Duodenal mucosa (tissue), 2 donors: ENCODE measurements around the gene NEURL1.

Experiments
- H3K27ac ChIP-seq: one replicate; pipeline ENCODE4 v1.7.0; 2013; ENCODE audit warnings: low read depth, low read length
- H3K27me3 ChIP-seq, 2 donors: one replicate each; pipeline ENCODE4 v1.7.0; 2013; ENCODE audit warnings: low read length in 2 of 2, control low read depth in 1 of 2; ENCODE audit not compliant: insufficient read depth in 2 of 2, control insufficient read depth in 1 of 2
- H3K36me3 ChIP-seq, 2 donors: one replicate each; pipeline ENCODE4 v1.7.0; 2013; ENCODE audit warnings: low read length in 2 of 2, control low read depth in 1 of 2; ENCODE audit not compliant: insufficient read depth in 2 of 2, control insufficient read depth in 1 of 2
- H3K4me1 ChIP-seq, 2 donors: one replicate each; pipeline ENCODE4 v1.7.0; 2013; ENCODE audit warnings: low read length in 2 of 2, control low read depth in 1 of 2; ENCODE audit not compliant: insufficient read depth in 2 of 2, control insufficient read depth in 1 of 2
- H3K4me3 ChIP-seq, 2 donors: one replicate each; pipeline ENCODE4 v1.7.0; 2013; ENCODE audit warnings: low read length in 2 of 2, low read depth in 1 of 2
- H3K9ac ChIP-seq, 2 donors: one replicate each; pipeline ENCODE4 v1.7.0; 2013; ENCODE audit warnings: low read length in 2 of 2, low read depth in 1 of 2
- H3K9me3 ChIP-seq, 2 donors: one replicate each; pipeline ENCODE4 v1.7.0; 2013; ENCODE audit warnings: low read length in 2 of 2, control low read depth in 1 of 2; ENCODE audit not compliant: control insufficient read depth in 1 of 2

Gene NEURL1

GRCh38 chr10:103562383-103562782, 68.9 kb downstream of the NEURL1 start:
- Histone ChIP-seq H3K9ac (no peak overlapping the region), H3K27ac (no peak overlapping the region), H3K4me1 (peaks cover 10% of the 10 kb centered on the region in 2 donors), H3K9me3 (peaks cover 0 to 3% of the 10 kb centered on the region in 2 donors), H3K36me3 (peaks cover 0 to 3% of the 10 kb centered on the region in 2 donors), H3K27me3 (peaks cover 0 to 8% of the 10 kb centered on the region in 2 donors), H3K4me3 (no peak overlapping the region)

DNA sequence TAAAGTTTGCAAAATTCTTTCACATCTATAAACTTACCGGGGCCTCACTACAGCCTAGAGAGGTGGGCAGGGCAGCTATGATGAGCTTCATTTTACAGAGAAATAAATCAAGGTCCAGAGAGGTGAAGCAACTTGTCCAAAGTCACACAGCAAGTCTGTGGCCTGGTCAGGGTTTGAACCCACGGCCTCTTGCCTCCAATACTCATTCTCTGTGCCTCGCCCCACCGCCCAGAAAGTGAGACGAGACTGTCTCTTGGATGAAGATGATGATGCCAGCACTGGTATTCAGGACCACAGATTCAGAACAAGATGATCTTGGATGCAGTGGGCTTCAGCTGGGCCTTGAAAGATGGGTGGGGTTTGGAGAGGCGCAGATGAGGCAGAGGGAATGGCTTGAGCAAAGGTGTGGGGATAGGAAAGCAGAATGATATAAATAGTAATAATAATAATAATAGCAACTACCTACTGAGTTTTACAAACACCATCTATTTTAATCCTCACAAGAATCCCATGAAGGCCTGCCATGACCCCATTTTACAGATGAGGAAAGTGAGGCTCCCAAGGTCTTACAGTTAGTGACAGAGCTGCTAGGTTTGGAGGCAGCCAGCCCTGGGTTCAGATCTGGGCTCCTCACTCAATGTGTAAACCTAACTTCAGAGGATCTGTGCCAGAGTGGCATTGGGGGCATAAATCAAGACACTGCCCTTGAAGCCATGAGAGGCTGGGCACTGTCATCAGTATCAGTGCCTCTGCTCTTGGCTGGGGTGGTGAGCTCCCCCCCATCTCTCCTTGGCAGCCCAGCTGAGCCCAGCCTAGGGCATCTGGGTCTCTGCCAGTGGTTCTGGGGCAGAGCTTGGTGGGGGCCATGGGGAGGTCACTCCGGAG, 70.0 kb downstream of the NEURL1 start:
- no peak overlapping the region for H3K9ac ChIP-seq
- peaks cover 17 to 19% of the 10 kb centered on the region in 2 donors for H3K4me1 ChIP-seq
- H3K36me3 ChIP-seq: peaks cover 0 to 3% of the 10 kb centered on the region in 2 donors
- H3K4me3 ChIP-seq: no peak overlapping the region
- H3K9me3 ChIP-seq: peaks cover 0 to 3% of the 10 kb centered on the region in 2 donors
- H3K27me3 ChIP-seq: peaks cover 0 to 8% of the 10 kb centered on the region in 2 donors
- no peak overlapping the region for H3K27ac ChIP-seq

DNA sequence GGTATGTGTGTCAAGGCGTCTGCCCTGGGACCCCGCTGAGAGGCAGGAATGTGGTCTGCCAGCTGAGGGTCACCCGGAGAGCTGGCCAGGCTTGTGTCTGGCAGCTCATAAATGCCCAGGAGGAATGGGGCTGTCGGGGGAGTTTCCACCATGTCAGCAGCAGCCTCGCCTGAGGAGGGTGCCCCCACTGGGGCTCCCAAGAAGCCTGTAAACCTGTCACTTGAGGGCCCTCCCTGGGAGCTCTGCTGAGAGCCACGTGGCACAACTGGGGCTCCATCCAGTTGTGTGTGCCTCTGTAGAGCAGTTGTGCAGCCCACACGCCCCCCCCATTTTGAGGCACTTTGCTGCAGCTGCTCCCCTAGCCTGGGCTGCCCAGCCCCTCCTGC, 70.6 kb downstream of the NEURL1 start:
- Histone ChIP-seq H3K9me3 (peaks cover 0 to 3% of the 10 kb centered on the region in 2 donors), H3K27me3 (peaks cover 0 to 3% of the 10 kb centered on the region in 2 donors), H3K4me3 (no peak overlapping the region), H3K27ac (no peak overlapping the region), H3K9ac (no peak overlapping the region), H3K4me1 (peaks cover 16 to 17% of the 10 kb centered on the region in 2 donors), H3K36me3 (peaks cover 0 to 3% of the 10 kb centered on the region in 2 donors)

- Histone ChIP-seq H3K27ac (no peak overlapping the region), H3K36me3 (no peaks in the 10 kb centered on the region), H3K9me3 (peaks cover 0 to 3% of the 10 kb centered on the region in 2 donors), H3K4me3 (no peak overlapping the region), H3K9ac (no peak overlapping the region), H3K4me1 (peaks cover 16 to 17% of the 10 kb centered on the region in 2 donors), H3K27me3 (no peaks in the 10 kb centered on the region)
Measured at GRCh38 chr10:103564776-103565520, 71.4 kb downstream of the NEURL1 start.

- H3K4me1 ChIP-seq: peaks cover 17 to 20% of the 10 kb centered on the region in 2 donors
- H3K4me3 ChIP-seq: no peak overlapping the region
- H3K27me3 ChIP-seq: no peaks in the 10 kb centered on the region
- no peak overlapping the region for H3K9ac ChIP-seq
- H3K36me3 ChIP-seq: no peaks in the 10 kb centered on the region
- no peaks in the 10 kb centered on the region for H3K9me3 ChIP-seq
- H3K27ac ChIP-seq: no peak overlapping the region
Measured at GRCh38 chr10:103566536-103566935, 73.0 kb downstream of the NEURL1 start.

DNA sequence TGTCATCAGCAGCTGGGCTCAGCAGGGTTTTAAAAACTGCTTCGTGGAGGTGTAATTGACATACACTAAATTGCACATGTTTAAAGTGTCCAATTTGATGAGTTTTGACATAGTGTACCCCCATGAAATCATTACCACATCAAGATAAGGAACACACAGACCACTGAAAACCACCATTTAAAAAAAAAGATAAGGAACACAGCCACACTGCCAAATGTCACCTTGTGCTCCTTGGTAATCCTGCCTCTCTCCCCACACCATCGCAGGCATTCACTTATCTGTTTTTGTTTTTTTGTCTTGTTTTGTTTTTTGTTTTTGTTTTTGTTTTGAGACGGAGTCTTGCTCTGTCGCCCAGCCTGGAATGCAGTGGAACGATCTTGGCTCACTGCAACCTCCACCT, 75.0 kb downstream of the NEURL1 start:
- Histone ChIP-seq H3K27me3 (peaks cover 0 to 3% of the 10 kb centered on the region in 2 donors), H3K4me3 (no peak overlapping the region), H3K9me3 (no peaks in the 10 kb centered on the region), H3K4me1 (peaks cover 21 to 27% of the 10 kb centered on the region in 2 donors), H3K27ac (no peak overlapping the region), H3K9ac (no peak overlapping the region), H3K36me3 (no peaks in the 10 kb centered on the region)

DNA sequence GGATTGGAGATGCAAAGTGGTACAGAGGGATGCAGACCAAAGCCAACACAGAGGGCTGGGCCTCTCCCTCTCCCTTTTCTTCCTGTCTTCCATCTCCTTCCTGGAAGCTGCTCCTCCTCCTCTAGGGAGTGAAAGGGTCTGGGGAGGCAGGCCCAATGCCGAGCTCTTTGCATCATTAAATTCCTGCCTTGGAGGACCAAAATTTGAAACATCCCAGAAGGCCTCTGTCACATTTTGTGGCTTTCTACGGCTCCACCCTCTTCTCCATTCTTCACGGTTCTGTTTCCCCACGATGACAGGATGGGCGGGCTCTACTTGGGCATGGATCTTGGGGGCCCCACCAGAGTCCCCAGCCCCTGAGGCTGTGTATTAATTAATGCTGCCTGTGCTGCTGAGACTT, 76.4 kb downstream of the NEURL1 start:
- no peak overlapping the region for H3K27ac ChIP-seq
- no peaks in the 10 kb centered on the region for H3K9me3 ChIP-seq
- no peak overlapping the region for H3K4me3 ChIP-seq
- H3K9ac ChIP-seq: no peak overlapping the region
- H3K36me3 ChIP-seq: no peaks in the 10 kb centered on the region
- H3K27me3 ChIP-seq: peaks cover 0 to 3% of the 10 kb centered on the region in 2 donors
- peaks cover 18 to 22% of the 10 kb centered on the region in 2 donors for H3K4me1 ChIP-seq

DNA sequence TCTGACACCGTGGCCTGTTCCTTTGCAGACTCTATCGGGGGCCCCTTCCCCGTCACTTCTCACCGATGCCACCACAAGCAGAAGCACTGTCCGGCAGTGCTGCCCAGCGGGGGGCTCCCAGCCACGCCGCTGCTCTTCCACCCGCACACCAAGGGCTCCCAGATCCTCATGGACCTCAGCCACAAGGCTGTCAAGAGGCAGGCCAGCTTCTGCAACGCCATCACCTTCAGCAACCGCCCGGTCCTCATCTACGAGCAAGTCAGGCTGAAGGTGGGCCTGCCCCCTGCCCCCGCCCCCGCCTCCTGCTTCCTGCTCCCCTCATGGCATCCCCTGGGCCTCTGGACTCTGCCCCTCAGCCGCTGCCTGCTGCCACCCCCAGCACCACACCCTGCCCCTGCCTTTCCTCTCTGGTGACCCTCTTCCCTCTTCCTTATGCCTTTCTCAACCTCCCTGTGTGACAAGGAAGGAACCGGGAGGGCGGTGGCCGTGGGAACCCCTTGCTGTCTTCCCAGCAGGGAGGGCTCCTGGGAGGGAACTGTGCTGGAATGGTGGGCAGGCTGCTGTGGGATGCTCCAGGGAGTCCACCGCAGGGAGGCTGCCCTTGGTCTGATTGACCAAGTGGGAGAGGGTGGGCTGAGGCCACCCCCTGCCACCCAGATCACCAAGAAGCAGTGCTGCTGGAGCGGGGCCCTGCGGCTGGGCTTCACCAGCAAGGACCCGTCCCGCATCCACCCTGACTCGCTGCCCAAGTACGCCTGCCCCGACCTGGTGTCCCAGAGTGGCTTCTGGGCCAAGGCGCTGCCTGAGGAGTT, 77.5 kb downstream of the NEURL1 start:
- peaks cover 0 to 3% of the 10 kb centered on the region in 2 donors for H3K27me3 ChIP-seq
- no peak overlapping the region for H3K27ac ChIP-seq
- H3K36me3 ChIP-seq: no peaks in the 10 kb centered on the region
- no peaks in the 10 kb centered on the region for H3K9me3 ChIP-seq
- no peak overlapping the region for H3K4me3 ChIP-seq
- peaks cover 13 to 18% of the 10 kb centered on the region in 2 donors for H3K4me1 ChIP-seq
- H3K9ac ChIP-seq: no peak overlapping the region

DNA sequence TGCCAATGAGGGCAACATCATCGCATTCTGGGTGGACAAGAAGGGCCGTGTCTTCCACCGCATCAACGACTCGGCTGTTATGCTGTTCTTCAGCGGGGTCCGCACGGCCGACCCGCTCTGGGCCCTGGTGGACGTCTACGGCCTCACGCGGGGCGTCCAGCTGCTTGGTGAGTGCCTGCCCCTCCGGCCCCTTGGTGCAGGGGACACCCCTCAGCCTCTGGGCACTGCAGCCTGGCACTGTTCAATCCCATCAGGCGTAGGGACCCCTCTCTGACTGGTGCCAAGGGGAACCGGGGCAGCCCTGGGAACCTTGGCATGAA, 78.1 kb downstream of the NEURL1 start:
- Histone ChIP-seq H3K27me3 (peaks cover 0 to 3% of the 10 kb centered on the region in 2 donors), H3K4me1 (peaks cover 13 to 18% of the 10 kb centered on the region in 2 donors), H3K27ac (no peak overlapping the region), H3K9ac (no peak overlapping the region), H3K4me3 (no peak overlapping the region), H3K36me3 (no peaks in the 10 kb centered on the region), H3K9me3 (no peaks in the 10 kb centered on the region)
